Retina (tissue), 1 donor: Measurements from ENCODE around the gene TOR1B.
"Not testable (repeated sequence)": the region's sequence is repeated elsewhere in the genome, so short reads cannot be mapped to it uniquely, and the experiment has no call there.

Experiments
- DNase-seq: peaks from one replicate; pipeline ENCODE4 v3.0.0-alpha.2; 2016

Gene TOR1B

GRCh38 chr9:129802833-129803675 lies at the start of gene TOR1B:
Gene TOR1B (plus strand): TSS chr9:129803184. CDS start chr9:129803213, 29 bp downstream.
- DNase-seq = peak; percentile 98

- DNase-seq = no peak
Measured at GRCh38 chr9:129755151-129755550, 47.8 kb upstream of the TOR1B start.

GRCh38 chr9:129756191-129756590 lies 46.8 kb upstream of the TOR1B start:
- DNase-seq = no peak

- no peak for DNase-seq
Measured at GRCh38 chr9:129757045-129757444, 45.9 kb upstream of the TOR1B start.

GRCh38 chr9:129759319-129759718 lies 43.7 kb upstream of the TOR1B start:
- no peak for DNase-seq

- DNase-seq = no peak
Measured at GRCh38 chr9:129759804-129760502, 43.0 kb upstream of the TOR1B start.

GRCh38 chr9:129760784-129761183 lies 42.2 kb upstream of the TOR1B start:
- not testable (repeated sequence) for DNase-seq

- no peak for DNase-seq
Measured at GRCh38 chr9:129761293-129761900, 41.6 kb upstream of the TOR1B start.

GRCh38 chr9:129761901-129762369 lies 41.0 kb upstream of the TOR1B start:
- no peak for DNase-seq

- DNase-seq = not testable (repeated sequence)
Measured at GRCh38 chr9:129762370-129762984, 40.5 kb upstream of the TOR1B start.

GRCh38 chr9:129762985-129763926 lies 39.7 kb upstream of the TOR1B start:
- no peak for DNase-seq

GRCh38 chr9:129765764-129766317 lies 37.1 kb upstream of the TOR1B start:
- DNase-seq = no peak

- DNase-seq = no peak
Measured at GRCh38 chr9:129768486-129768885, 34.5 kb upstream of the TOR1B start.

GRCh38 chr9:129769669-129770068 lies 33.3 kb upstream of the TOR1B start:
- no peak for DNase-seq

- no peak for DNase-seq
Measured at GRCh38 chr9:129770741-129771140, 32.2 kb upstream of the TOR1B start.

- DNase-seq = no peak
Measured at GRCh38 chr9:129773262-129774048, 29.5 kb upstream of the TOR1B start.

GRCh38 chr9:129774791-129775447 lies 28.1 kb upstream of the TOR1B start:
- no peak for DNase-seq

GRCh38 chr9:129775448-129775798 lies 27.6 kb upstream of the TOR1B start:
- DNase-seq = no peak

GRCh38 chr9:129776096-129776495 lies 26.9 kb upstream of the TOR1B start:
- DNase-seq = not testable (repeated sequence)

- no peak for DNase-seq
Measured at GRCh38 chr9:129776566-129776937, 26.4 kb upstream of the TOR1B start.
